ENCODE measurements around the gene SACM1L. TPM values are rescaled to one million over a fixed set of nuclear protein-coding genes. Genes with fewer than 3 reads are reported as not detected.

The SACM1L gene
- polyA plus RNA-seq, 1 donor from 2014 or later = 14.9 TPM

- Mint-ChIP-seq H3K27me3 (peaks cover 5% of the 10 kb centered on the region), H3K27ac (no peak overlapping the region), H3K9me3 (no peaks in the 10 kb centered on the region), H3K4me3 (no peak overlapping the region), H3K4me1 (no peaks in the 10 kb centered on the region), H3K36me3 (no peaks in the 10 kb centered on the region)
These were observed 83.9 kb downstream of the SACM1L start for GRCh38 chr3:45773072-45773471.

DNA sequence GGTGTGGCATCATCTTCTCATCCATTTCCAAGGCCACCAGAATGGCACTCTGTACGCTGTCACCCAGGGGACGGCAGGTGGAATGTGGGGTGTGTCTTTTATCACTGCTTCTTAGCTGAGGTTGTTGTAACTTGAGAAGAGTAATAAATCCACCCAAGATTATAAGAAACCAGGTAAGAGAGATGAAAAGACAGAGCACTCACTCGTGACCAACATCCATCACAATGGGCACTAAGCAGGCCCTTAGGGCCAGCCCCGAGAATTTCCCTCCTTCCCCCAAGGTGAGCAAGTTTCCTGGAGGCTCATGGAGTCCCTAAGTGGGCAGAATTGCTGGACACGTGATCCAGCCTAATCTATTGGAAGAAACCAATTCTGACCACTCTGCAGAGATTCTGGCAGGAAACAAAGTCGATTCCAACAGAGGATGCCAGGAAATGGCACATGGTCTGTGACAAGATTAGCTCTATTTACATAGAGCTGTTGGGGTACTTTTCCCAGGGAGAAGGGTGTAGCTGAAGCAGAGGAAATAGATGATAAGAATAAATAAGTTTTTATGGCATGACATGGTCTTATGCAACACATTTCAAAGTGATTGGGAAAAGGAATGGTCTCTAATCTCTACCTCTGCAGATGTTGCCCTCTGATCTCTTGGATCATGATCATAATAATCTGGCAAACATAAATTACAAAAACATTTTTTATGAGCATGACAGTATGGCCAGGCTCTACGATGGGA lies 84.7 kb downstream of the SACM1L start:
- Mint-ChIP-seq H3K4me1 (no peaks in the 10 kb centered on the region), H3K27me3 (peaks cover 5% of the 10 kb centered on the region), H3K4me3 (no peak overlapping the region), H3K27ac (no peak overlapping the region), H3K36me3 (no peaks in the 10 kb centered on the region), H3K9me3 (no peaks in the 10 kb centered on the region)

DNA sequence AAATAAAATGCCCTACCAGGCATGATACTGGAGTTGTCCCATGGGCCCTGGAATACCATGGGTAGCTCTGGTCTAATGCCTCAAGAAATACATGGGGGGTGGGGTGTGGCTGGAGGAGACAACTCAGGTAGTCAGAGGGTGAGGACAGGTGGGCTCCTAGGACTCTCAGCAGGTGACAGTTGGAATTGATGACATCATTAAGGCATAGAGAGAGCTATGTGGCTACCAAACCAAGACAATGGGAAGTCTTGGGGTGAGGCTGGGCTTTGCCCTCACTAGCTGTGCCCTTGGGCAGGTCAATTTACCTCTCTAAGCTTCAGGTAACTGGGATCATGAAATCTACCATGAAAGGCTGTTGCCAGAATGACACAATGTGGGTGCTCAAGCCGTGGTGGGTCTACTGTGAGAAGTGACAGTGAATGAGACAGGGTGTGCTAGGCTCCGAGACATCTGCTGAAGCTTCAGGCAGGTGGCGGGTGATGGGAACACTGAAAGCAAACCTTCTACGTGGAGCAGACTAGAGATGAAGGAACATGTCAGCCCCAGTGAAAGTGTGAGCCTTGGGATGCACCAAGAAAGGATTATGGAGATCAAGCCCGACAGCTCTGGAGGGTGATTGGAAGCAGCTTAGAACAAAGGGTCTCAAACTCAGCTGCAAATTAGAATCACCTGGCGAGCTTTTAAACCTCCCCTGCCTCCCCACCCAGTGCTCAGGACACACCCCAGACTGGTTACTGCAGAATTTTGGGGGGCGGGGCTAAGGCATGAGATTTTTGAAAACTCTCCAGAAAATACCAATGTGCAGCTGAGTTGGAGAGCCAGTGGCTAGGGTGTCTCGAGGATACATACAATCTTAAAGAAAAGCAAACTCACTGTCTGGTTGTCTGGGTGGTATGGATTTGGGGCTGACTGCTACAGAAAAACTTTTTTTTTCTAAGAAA lies 85.7 kb downstream of the SACM1L start:
- Mint-ChIP-seq H3K36me3 (no peaks in the 10 kb centered on the region), H3K9me3 (no peaks in the 10 kb centered on the region), H3K4me3 (no peak overlapping the region), H3K4me1 (no peaks in the 10 kb centered on the region), H3K27ac (no peak overlapping the region), H3K27me3 (peaks cover 5% of the 10 kb centered on the region)

DNA sequence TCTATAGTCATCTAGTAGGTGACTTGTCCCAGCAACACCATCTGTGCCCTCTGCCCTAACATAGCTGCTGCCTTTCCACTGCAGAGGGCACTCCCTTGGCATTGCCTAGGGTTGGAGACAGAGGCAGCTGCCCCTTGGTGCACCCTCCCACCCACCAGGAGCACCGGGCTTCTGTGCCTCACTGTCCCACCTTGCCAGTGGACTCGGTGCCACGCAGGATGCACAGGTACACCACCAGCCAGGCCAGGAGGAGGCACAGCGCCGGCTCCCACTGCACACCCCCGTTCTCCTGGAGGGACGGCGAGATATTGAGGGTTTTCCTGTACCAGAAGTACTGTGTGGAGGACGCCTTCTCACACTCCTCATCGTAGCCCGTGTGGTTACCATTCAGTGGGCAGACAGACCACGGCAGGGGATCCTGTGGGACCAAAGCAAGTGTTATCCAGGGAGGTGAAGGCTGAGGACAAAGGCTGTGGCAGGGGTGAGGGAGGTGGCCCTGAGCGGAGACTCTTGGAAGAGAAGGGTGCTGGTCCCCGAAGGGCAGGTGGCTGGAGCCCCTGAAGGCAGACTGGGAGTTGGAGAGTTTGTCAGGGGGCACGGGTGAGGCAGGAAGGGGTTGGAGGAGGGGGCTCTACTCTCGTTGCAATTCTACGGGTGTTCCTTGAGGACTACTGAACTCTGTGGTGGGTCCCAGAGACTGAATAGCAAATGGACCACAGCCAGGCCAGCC lies 86.5 kb downstream of the SACM1L start:
- no peak overlapping the region for H3K4me3 Mint-ChIP-seq
- peaks cover 5% of the 10 kb centered on the region for H3K27me3 Mint-ChIP-seq
- H3K4me1 Mint-ChIP-seq = no peaks in the 10 kb centered on the region
- no peaks in the 10 kb centered on the region for H3K36me3 Mint-ChIP-seq
- no peaks in the 10 kb centered on the region for H3K9me3 Mint-ChIP-seq
- H3K27ac Mint-ChIP-seq = no peak overlapping the region

- Mint-ChIP-seq H3K36me3 (no peaks in the 10 kb centered on the region), H3K4me1 (no peaks in the 10 kb centered on the region), H3K27me3 (peaks cover 5% of the 10 kb centered on the region), H3K27ac (no peak overlapping the region), H3K4me3 (no peak overlapping the region), H3K9me3 (no peaks in the 10 kb centered on the region)
These were observed 87.1 kb downstream of the SACM1L start for GRCh38 chr3:45776301-45776595.

DNA sequence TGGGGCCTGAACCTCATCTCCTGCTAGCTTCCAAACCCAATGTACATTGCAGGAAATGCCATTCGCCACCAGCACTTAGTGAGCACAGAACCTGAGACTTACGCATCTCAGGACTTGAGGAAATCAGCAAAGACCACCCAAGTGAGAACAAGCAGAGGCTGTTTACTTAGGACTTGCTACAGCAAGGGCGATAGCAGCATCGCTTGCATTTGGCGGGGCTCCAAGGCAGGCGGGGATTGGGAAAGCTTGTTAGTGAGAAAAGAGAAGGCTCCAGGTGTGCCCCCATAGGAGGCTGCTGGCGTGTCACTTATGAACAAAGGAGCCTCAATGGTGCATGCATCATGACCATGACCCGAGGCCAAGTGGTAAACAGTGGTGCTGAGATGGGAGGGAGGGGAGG lies 87.4 kb downstream of the SACM1L start:
- peaks cover 5% of the 10 kb centered on the region for H3K27me3 Mint-ChIP-seq
- H3K27ac Mint-ChIP-seq = no peak overlapping the region
- no peaks in the 10 kb centered on the region for H3K4me1 Mint-ChIP-seq
- H3K36me3 Mint-ChIP-seq = no peaks in the 10 kb centered on the region
- no peaks in the 10 kb centered on the region for H3K9me3 Mint-ChIP-seq
- H3K4me3 Mint-ChIP-seq = peak overlapping the region in 1 of 4 donors; percentile 51

GRCh38 chr3:45777111-45777745 lies 88.0 kb downstream of the SACM1L start:
- no peaks in the 10 kb centered on the region for H3K27me3 Mint-ChIP-seq
- H3K4me1 Mint-ChIP-seq = no peaks in the 10 kb centered on the region
- H3K36me3 Mint-ChIP-seq = no peaks in the 10 kb centered on the region
- H3K27ac Mint-ChIP-seq = no peak overlapping the region
- no peaks in the 10 kb centered on the region for H3K9me3 Mint-ChIP-seq
- no peak overlapping the region for H3K4me3 Mint-ChIP-seq

GRCh38 chr3:45777746-45778386 lies 88.7 kb downstream of the SACM1L start:
- Mint-ChIP-seq H3K27me3 (no peaks in the 10 kb centered on the region), H3K4me3 (no peak overlapping the region), H3K9me3 (no peaks in the 10 kb centered on the region), H3K4me1 (no peaks in the 10 kb centered on the region), H3K27ac (no peak overlapping the region), H3K36me3 (no peaks in the 10 kb centered on the region)

DNA sequence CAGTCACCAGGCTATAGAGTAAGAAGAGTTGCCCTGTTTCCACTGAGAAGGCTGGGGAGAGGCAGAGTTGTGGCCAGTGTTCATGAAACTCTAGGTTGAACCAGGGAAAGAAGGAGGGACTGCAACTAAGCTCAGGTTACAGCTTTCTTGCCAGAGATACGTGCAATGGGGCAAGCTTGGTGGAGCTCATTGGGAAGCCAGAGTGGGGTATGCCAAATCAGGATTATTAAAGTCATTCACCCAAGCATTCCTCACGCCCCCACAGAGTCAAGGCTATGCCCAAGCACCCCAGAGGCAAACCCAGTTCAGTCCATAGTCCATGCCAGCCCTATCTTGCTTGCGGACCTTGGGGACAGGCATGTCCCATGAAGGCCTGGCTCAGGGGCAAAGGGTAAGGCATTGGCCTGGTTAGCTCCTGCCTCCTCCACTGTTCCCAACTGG lies 89.6 kb downstream of the SACM1L start:
- H3K4me1 Mint-ChIP-seq = no peaks in the 10 kb centered on the region

DNA sequence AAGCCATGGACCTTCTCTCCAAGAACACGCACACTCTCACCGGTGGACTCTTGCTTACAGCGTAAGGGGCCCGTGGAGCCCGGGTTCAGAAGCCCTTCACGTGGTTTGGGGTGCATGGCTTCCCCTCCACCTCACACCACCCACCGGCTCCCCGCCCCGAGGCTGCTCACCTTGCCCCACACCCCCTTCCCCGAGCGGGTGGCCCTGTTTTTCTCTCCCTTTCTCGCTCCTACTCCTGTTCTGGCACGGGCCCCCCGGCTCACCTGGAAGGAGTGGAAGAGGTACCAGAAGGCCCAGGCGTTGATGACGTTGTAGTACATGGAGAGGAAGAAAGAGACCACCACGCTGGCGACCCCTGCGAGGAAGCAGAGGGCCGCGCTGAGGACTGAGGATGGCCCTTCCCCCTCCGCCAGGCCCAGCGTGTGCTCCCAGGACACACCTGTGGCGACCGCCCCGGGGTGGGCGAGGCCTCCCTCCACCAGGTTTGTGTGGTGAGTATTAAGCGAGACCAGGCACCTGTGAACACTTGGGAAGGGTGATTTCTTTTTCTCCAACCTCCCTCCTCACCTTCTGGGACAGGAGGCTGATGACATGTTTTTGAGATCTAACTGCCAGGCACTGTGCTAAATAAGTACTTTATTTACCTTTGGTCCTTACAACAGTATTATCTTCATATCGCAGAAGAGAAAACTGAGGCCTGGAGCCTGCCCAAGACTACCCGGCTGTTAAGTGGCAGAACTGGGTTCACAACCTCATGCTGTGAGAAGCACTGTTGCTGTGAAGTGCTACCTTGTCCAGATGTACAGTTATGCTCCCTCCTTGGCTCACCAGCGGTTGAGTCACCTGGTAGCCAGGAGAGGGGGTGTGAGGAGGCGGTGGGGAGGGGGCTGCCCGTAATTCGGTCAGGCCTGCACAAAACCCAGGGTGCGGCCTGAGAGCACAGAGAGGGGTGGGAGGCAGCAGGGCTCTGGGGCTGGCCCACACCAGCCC lies 90.8 kb downstream of the SACM1L start:
- peaks cover under 1% of the 10 kb centered on the region for H3K36me3 Mint-ChIP-seq
- no peaks in the 10 kb centered on the region for H3K4me1 Mint-ChIP-seq
- no peak overlapping the region for H3K4me3 Mint-ChIP-seq
- H3K27ac Mint-ChIP-seq = no peak overlapping the region
- H3K9me3 Mint-ChIP-seq = peaks cover 0 to 5% (median 5%) of the 10 kb centered on the region in 3 donors
- no peaks in the 10 kb centered on the region for H3K27me3 Mint-ChIP-seq

More for the DNA sequence above, 89.6 kb downstream of the SACM1L start:
- no peaks in the 10 kb centered on the region for H3K27me3 Mint-ChIP-seq
- H3K36me3 Mint-ChIP-seq = no peaks in the 10 kb centered on the region
- no peaks in the 10 kb centered on the region for H3K9me3 Mint-ChIP-seq
- no peak overlapping the region for H3K4me3 Mint-ChIP-seq
- no peak overlapping the region for H3K27ac Mint-ChIP-seq

DNA sequence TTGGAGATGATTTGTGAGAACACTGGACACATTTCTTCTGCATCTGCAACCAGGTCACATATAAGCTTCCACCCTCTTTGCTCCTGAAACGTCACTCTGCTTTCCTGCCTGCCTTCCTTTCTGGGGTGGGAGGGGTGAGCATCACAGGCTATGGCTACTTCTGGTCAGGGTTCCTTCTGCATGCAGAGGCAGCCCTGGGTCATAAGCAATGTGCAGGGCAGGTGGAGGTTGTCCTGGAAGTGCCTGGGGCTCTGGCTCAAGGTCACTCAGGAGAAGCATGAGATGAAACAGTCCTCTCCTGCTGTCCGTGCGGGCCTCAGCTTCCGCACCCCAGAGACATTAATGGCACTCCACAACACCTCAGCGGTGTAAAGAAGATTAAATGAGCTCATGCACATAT lies 92.1 kb downstream of the SACM1L start:
- H3K9me3 Mint-ChIP-seq = peaks cover 0 to 5% (median 5%) of the 10 kb centered on the region in 3 donors
- H3K4me3 Mint-ChIP-seq = no peak overlapping the region
- peaks cover 3% of the 10 kb centered on the region for H3K36me3 Mint-ChIP-seq
- no peak overlapping the region for H3K27ac Mint-ChIP-seq
- no peaks in the 10 kb centered on the region for H3K4me1 Mint-ChIP-seq
- peaks cover 1% of the 10 kb centered on the region for H3K27me3 Mint-ChIP-seq

- Mint-ChIP-seq H3K4me3 (no peak overlapping the region), H3K27me3 (peaks cover 3% of the 10 kb centered on the region), H3K9me3 (peaks cover 0 to 5% (median 5%) of the 10 kb centered on the region in 3 donors), H3K4me1 (no peaks in the 10 kb centered on the region), H3K27ac (no peak overlapping the region), H3K36me3 (peaks cover 3% of the 10 kb centered on the region)
These were observed 92.6 kb downstream of the SACM1L start for GRCh38 chr3:45781841-45782240.

- peaks cover 0 to 7% (median 5%) of the 10 kb centered on the region in 3 donors for H3K9me3 Mint-ChIP-seq
These were observed 93.2 kb downstream of the SACM1L start for GRCh38 chr3:45782381-45782780.

More at GRCh38 chr3:45782381-45782780, 93.2 kb downstream of the SACM1L start:
- Mint-ChIP-seq H3K27me3 (peaks cover 6% of the 10 kb centered on the region), H3K27ac (no peak overlapping the region), H3K4me3 (no peak overlapping the region), H3K36me3 (peaks cover 7% of the 10 kb centered on the region), H3K4me1 (no peaks in the 10 kb centered on the region)

All from IgD-negative memory B cell (primary cell).